Skin epidermis (tissue), 12 donors: ENCODE data around the gene INF2.

Experiments
- H3K27ac ChIP-seq, 21 experiments: fragments of 200-600 bp; sonication (generic) in 11 of 21; one replicate each; pipeline ENCODE4 v1.5.0; 2020; ENCODE audit warnings: mild to moderate bottlenecking in 3 of 21, inconsistent platforms in 2 of 21, moderate library complexity in 2 of 21
- H3K4me3 ChIP-seq, 7 experiments: fragments of 200-600 bp; sonication (generic) in 2 of 7; one replicate each; pipeline ENCODE4 v1.5.0; 2020; ENCODE audit warnings: inconsistent platforms in 2 of 7, mild to moderate bottlenecking in 2 of 7, moderate library complexity in 1 of 7

The INF2 gene

GRCh38 chr14:104686624-104687517 is 2.5 kb upstream of the INF2 start:
- H3K27ac ChIP-seq, result peak overlapping the region in 12 of 21 experiments; percentile 2 to 92 (median 38)
- H3K4me3 ChIP-seq, result no peak overlapping the region

GRCh38 chr14:104687601-104688504 is 1.6 kb upstream of the INF2 start:
- Histone ChIP-seq H3K4me3 (no peak overlapping the region), H3K27ac (peak overlapping the region in 16 of 21 experiments; percentile 16 to 92 (median 60))

DNA sequence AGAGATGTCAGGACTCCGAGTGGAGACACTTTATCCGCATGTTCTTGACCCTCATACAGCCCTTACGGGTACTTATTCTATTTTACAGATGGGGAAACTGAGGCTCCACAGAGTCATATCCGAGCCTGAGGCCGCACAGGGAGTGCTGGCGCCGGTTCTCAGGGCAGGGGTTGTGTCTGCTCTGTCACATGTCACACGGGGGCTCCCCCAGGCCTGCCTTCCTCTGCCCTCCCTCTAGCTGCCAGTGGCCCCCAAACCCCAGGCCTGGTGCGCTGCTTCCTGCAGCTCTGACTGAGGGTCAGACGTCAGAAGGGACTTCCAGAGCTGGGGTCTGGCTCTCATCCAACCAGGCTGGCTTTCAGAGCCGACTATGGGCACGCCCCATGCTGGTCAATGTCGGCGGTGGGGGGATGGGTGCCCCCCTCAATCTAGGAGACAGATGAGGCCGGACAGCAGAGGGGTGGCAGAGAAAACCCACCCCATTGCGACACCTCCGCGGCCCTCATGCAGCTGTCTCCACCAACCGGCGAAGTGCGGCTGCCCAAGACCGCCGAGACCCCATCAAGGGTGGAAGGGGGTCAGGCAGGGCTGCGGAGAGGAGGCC is 811 bp upstream of the INF2 start:
- Histone ChIP-seq H3K27ac (peak overlapping the region in 17 of 21 experiments; percentile 27 to 93 (median 86)), H3K4me3 (peak overlapping the region; percentile 65 to 97 (median 96))

GRCh38 chr14:104689881-104690711 is 678 bp downstream of the INF2 start:
- H3K27ac ChIP-seq, result peak overlapping the region; percentile 20 to 95 (median 86)
- peak overlapping the region; percentile 65 to 97 (median 96) for H3K4me3 ChIP-seq

DNA sequence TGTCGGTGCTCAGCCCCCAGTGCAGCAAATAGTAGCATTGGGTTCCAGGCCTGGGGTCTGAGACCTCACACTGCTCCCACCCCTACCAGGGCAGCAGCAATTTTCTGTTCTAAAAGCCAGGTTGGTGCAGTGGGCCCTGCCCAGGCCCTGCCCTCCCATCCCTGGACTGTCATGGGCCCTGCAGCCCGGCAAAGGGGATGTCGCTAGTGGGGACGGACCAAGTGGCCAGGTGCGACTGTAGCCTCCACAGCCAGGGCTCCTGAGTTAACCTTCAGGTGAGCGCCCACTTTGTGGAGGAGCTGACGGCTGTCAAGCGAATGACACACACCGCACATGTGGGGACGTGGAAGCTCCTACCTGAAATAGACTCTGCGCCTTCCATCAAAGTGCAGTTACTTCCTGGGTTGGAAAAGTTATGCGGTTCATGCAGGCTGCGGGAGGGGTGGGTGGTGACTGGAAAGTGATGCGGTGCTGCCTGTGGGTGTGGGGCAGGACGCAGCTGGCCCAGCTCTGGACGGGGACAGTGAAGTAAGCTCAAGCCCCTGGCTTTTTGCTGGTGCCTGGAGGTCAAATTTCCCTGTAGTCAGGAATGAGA is 1.5 kb downstream of the INF2 start:
- H3K27ac ChIP-seq, result peak overlapping the region in 13 of 21 experiments; percentile 75 to 95 (median 87)
- peak overlapping the region; percentile 65 to 97 (median 96) for H3K4me3 ChIP-seq

DNA sequence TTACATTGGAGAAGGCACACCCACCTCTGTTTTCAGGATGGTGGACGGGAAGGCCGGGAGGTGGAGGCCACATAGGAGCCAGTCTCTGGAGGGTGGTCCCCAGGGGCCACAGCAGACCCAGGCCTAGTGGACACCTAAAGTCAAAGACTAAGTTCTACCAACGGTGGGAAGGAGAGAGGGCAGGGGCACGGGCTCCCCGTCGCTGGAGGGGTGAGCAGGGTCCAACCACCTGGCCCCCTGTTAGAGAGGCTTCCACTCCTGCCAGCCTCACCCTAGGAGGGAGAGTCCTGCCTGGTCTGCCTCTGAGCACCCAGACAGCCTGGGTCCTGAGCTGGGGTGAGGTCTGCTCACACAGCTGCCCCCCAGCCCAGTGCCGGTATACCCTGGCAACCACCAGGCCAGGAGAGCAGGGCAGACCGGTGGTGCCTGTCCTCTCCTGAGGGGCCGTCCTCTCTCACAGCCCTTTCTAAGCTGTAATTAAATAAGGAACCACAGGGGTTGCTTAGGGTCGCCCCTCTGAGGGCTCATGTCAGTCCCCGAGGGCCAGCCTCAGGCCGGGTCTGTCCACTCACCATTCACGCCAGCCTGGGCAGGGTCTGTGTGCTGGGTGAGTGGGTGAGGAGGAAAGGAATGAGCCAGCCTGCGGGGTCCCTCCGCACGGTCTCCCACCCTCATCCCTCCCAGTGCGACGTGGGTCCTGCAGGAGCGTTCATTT is 2.3 kb downstream of the INF2 start:
- peak overlapping the region in 1 of 7 experiments; percentile 95 for H3K4me3 ChIP-seq
- peak overlapping the region in 4 of 21 experiments; percentile 5 to 93 (median 41) for H3K27ac ChIP-seq

GRCh38 chr14:104692261-104692938 is 3.0 kb downstream of the INF2 start:
- Histone ChIP-seq H3K4me3 (no peak overlapping the region), H3K27ac (peak overlapping the region in 5 of 21 experiments; percentile 4 to 70 (median 20))

DNA sequence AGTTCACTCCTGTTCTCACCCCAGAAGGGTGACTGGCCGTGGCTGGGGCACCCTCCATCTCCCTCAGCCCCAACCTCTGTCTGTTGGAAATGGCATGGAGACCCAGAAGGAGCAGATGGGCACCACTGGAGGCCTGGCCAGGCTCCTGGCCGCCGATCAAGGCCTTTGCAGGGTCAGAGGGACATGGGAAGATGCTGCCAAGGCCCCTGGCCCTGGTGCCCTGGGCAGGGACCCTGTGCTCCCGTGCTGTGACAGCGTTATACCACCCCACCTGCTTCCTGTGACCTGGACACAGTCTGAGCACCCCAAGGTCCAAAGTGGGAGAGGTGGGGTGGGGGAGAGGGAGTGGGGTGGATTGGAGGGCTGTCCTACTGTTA is 3.5 kb downstream of the INF2 start:
- Histone ChIP-seq H3K27ac (peak overlapping the region in 5 of 21 experiments; percentile 4 to 70 (median 20)), H3K4me3 (no peak overlapping the region)

- H3K4me3 ChIP-seq, result no peak overlapping the region
- peak overlapping the region in 9 of 21 experiments; percentile 33 to 83 (median 66) for H3K27ac ChIP-seq
These were observed 4.3 kb downstream of the INF2 start for GRCh38 chr14:104693482-104694431.

- Histone ChIP-seq H3K27ac (peak overlapping the region in 17 of 21 experiments; percentile 3 to 83 (median 64)), H3K4me3 (no peak overlapping the region)
These were observed 5.1 kb downstream of the INF2 start for GRCh38 chr14:104694475-104694950.

DNA sequence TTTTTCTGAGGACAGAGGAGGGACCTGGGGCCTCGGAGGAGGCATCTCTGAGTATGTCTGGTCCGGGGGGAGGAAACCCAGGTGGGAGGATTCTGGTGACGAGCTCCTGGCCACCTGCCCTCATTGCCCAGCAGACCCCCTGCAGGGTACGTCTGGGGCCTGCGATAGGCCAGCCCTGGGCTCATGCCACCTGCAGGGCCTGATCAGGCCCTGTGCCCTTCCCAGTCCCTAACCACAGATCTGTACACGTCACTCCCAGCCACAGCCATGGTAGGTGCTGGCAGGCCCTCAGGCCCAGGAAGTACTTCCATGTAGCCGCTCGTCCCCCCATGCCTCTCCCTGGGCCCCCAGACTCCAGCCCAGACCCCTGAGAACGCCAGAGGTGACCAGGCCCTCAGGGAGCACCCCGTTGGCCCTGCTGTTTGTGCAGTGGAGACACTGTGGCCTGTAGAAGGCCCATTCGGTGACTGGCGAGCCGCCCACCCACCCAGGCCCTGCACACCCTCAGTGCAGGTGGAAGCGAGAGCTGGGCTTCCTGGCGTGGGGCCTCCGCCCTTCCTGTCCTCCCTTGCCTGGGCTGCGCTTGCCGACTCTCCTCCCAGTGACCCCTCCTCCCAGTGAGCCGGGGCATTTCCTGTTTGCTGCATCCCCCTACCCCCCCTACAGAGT is 5.7 kb downstream of the INF2 start:
- Histone ChIP-seq H3K4me3 (no peak overlapping the region), H3K27ac (peak overlapping the region in 17 of 21 experiments; percentile 3 to 83 (median 64))

DNA sequence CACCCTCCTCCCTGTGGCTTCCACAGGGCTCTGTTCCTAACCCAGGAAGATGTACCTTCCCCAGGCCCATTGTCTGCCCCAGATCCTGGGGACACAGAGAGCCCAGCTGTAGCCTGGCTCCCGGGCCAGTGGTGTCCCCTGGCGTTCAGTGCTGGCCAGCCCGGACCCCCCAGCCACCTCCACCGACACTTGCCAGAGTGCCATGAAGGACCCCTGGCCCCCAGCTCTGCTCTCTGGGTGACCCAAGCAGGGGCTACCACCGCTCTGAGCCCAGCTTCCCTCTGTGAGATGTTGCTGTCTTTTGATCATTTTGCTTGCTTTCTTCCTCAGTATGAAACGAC is 6.2 kb downstream of the INF2 start:
- no peak overlapping the region for H3K4me3 ChIP-seq
- H3K27ac ChIP-seq, result peak overlapping the region in 17 of 21 experiments; percentile 3 to 83 (median 64)

- Histone ChIP-seq H3K27ac (peak overlapping the region in 9 of 21 experiments; percentile 12 to 70 (median 36)), H3K4me3 (no peak overlapping the region)
These were observed 7.4 kb downstream of the INF2 start for GRCh38 chr14:104696671-104697316.

DNA sequence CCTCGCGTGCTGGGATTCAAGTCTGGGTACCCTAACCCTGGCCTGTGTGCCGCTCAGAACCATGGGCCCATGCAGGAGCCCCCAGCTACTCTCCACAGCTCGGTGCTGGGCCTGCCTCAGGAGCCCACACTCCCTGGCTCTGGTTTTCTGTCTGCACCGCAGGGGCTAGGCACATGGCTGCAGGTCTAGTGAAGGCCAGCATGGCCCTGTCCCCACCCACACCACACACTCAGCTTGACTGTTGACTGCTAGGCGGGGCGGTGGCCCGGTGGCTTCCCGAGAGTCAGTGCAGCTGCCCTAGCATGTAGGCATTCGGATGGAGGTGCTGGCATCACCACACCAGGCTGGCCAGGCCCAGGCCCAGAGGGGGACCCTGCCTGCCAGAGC is 7.9 kb downstream of the INF2 start:
- Histone ChIP-seq H3K27ac (peak overlapping the region in 8 of 21 experiments; percentile 12 to 55 (median 36)), H3K4me3 (no peak overlapping the region)
